BJ (cell line): ENCODE measurements around the gene RAB11FIP4. TPM values are rescaled to one million over a fixed set of nuclear protein-coding genes. Genes with fewer than 3 reads are reported as not detected.

ENCODE experiments used
- CTCF ChIA-PET: fragments of 350-600 bp; formaldehyde crosslinking; extraction: SDS; loops from one replicate; lab custom pipeline; 2021; ENCODE audit warnings: antibody characterized with exemption, inconsistent platforms; lab: Yijun Ruan, JAX
- POLR2A ChIA-PET: fragments of 300-600 bp; sonication (Branson Sonifier 250); formaldehyde crosslinking; extraction: SDS; loops from one replicate; lab custom pipeline; 2021; ENCODE audit warnings: antibody characterized with exemption; lab: Charles Lee
- DNase-seq: peaks from one replicate; pipeline ENCODE4 v3.0.0-alpha.2; 2011; ENCODE audit warnings: low read depth
- H3K27me3 ChIP-seq: 2 replicates; pipeline ENCODE4 v1.6.0; 2011; ENCODE audit warnings: low read length; ENCODE audit not compliant: control insufficient read depth, insufficient read depth
- H3K36me3 ChIP-seq: 2 replicates; pipeline ENCODE4 v1.5.1; 2011; ENCODE audit warnings: low read length; ENCODE audit not compliant: control insufficient read depth, insufficient read depth
- H3K4me3 ChIP-seq: 2 replicates; pipeline ENCODE4 v1.5.1; 2011; ENCODE audit warnings: low read depth, mild to moderate bottlenecking, control low read depth, low read length
- CTCF ChIP-seq: IDR thresholded peaks from 2 replicates; pipeline ENCODE4 v1.5.1; 2011; ENCODE audit warnings: low read depth, mild to moderate bottlenecking, control low read depth, inconsistent platforms, low read length, moderate library complexity; ENCODE audit not compliant: insufficient read depth
- polyA plus RNA-seq: library from polyadenylated mRNA; depleted of rRNA; stranded (reverse); fragments of >200 nt; gene quantifications from 2 replicates; pipeline ENCODE4 v1.2.3, GENCODE V29; 2011

Gene RAB11FIP4
- polyA plus RNA-seq, 1 experiment, result 0.15 TPM

GRCh38 chr17:31535581-31535981 lies 144.1 kb downstream of the RAB11FIP4 start:
- Histone ChIP-seq H3K36me3 (no peaks in the 10 kb centered on the region), H3K27me3 (no peaks in the 10 kb centered on the region), H3K4me3 (no peak overlapping the region)
- POLR2A ChIA-PET, result interaction anchor here (0.6 kb wide), 1 partner anchor 210 kb away, joined by 5 read pairs; no protein-coding TSS in a partner anchor
- CTCF ChIA-PET, result interaction anchor here (0.7 to 7.1 kb wide), 3 partner anchors 10 to 306 kb away, joined by 3 to 50 read pairs (median 16); no protein-coding TSS in a partner anchor
- no peak for TF ChIP-seq CTCF
- DNase-seq, result no peak

- Histone ChIP-seq H3K4me3 (no peak overlapping the region), H3K36me3 (no peaks in the 10 kb centered on the region), H3K27me3 (no peaks in the 10 kb centered on the region)
- no peak for DNase-seq
- no peak for TF ChIP-seq CTCF
- POLR2A ChIA-PET, result no interaction called here
- CTCF ChIA-PET, result interaction anchor here (7.1 kb wide), 1 partner anchor 305 kb away, joined by 50 read pairs; no protein-coding TSS in a partner anchor
These were observed 145.0 kb downstream of the RAB11FIP4 start for GRCh38 chr17:31536451-31536850.

- Histone ChIP-seq H3K36me3 (no peaks in the 10 kb centered on the region), H3K27me3 (no peaks in the 10 kb centered on the region), H3K4me3 (no peak overlapping the region)
- CTCF ChIA-PET, result interaction anchor here (0.5 to 7.1 kb wide), 5 partner anchors 10 to 304 kb away, joined by 3 to 50 read pairs (median 4); no protein-coding TSS in a partner anchor
- POLR2A ChIA-PET, result no interaction called here
- no peak for TF ChIP-seq CTCF
- no peak for DNase-seq
These were observed 146.1 kb downstream of the RAB11FIP4 start for GRCh38 chr17:31537565-31538011.

- POLR2A ChIA-PET, result no interaction called here
These were observed 146.7 kb downstream of the RAB11FIP4 start for GRCh38 chr17:31538080-31538762.

More at GRCh38 chr17:31538080-31538762, 146.7 kb downstream of the RAB11FIP4 start:
- TF ChIP-seq CTCF, result no peak
- Histone ChIP-seq H3K27me3 (0 out of 2 replicates have a peak, but pooled peaks cover 1% of the 10 kb centered on the region), H3K36me3 (no peaks in the 10 kb centered on the region), H3K4me3 (no peak overlapping the region)
- CTCF ChIA-PET, result interaction anchor here (0.5 to 7.1 kb wide), 4 partner anchors 11 to 304 kb away, joined by 3 to 50 read pairs (median 4); no protein-coding TSS in a partner anchor
- no peak for DNase-seq
